T-helper 1 cell treated with Interleukin-12 subunit alpha and Interleukin-12 subunit beta and Interleukin-4 antibody, amounts not matched to agents 30 μg/mL and 1 μg/mL, for 36 hours (primary cell): ENCODE results near the gene RPL18A.

Source experiments
- H3K27ac Mint-ChIP-seq: one replicate; pipeline ENCODE4 v1.8.0; 2021; ENCODE audit warnings: mild to moderate bottlenecking, mixed read lengths
- H3K27me3 Mint-ChIP-seq: one replicate; pipeline ENCODE4 v1.8.0; 2021; ENCODE audit warnings: low read depth, mixed read lengths
- H3K36me3 Mint-ChIP-seq: one replicate; pipeline ENCODE4 v1.8.0; 2021; ENCODE audit warnings: low read depth, mixed read lengths
- H3K4me1 Mint-ChIP-seq: one replicate; pipeline ENCODE4 v1.8.0; 2021; ENCODE audit warnings: low read depth, mixed read lengths
- H3K4me3 Mint-ChIP-seq: one replicate; pipeline ENCODE4 v1.8.0; 2021; ENCODE audit warnings: mild to moderate bottlenecking, moderate library complexity, mixed read lengths
- H3K9me3 Mint-ChIP-seq: one replicate; pipeline ENCODE4 v1.8.0; 2021; ENCODE audit warnings: mixed read lengths

RPL18A gene

DNA sequence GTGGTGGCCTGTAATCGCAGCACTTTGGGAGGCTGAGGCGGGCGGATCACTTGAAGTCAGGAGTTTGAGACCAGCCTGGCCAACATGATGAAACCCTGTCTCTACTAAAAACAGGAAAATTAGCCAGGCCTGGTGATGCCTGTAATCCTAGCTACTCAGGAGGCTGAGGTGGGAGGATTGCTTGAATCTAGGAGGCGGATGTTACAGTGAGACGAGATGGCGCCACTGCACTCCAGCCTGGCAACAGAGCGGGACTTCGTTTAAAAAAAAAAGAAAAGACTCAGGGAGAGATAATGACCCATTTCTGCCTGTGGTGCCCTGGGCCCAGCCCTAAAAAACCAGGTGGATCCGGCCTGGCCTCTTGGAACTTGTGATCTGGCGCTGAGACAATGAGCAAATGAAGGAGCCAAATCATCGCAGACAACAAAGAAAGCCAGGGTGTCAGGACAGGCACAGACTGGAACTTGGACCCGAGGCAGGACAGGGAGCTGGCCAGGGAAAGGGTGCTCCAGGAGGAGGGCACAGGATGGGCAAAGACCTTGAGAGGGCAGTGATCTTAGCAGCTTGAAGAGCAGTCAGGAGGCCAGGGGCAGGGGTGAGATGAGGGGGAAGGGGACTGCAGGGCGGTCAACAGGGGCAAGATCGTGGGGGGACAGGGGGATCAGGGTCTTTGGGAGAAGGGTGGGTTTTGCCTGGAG lies 11.0 kb upstream of the RPL18A start:
- peaks cover 33% of the 10 kb centered on the region for H3K36me3 Mint-ChIP-seq
- H3K27ac Mint-ChIP-seq = peak overlapping the region; percentile 91
- H3K9me3 Mint-ChIP-seq = peaks cover 4% of the 10 kb centered on the region
- H3K27me3 Mint-ChIP-seq = no peaks in the 10 kb centered on the region
- H3K4me3 Mint-ChIP-seq = peak overlapping the region; percentile 93
- peaks cover 53% of the 10 kb centered on the region for H3K4me1 Mint-ChIP-seq

DNA sequence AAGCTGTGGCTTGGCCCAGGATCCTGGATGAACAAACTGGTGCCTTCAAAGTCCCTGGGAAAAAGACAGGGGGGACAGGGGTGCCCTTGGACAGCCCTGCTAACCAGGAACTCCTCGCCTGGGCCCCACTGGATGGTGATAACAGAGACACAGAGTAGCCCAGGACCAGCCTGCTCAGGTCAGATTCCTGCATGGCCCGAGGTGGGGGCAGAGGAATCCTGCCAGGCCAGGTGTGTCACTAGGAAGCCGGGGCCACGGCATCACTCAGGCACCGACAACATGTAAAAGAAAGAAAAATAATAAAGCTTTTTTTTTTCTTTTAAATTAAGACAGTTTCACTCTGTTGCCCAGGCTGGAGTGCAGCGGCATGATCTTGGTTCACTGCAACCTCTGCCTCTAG lies 5.6 kb upstream of the RPL18A start:
- Mint-ChIP-seq H3K36me3 (peaks cover 7% of the 10 kb centered on the region), H3K9me3 (peaks cover 4% of the 10 kb centered on the region), H3K4me3 (no peak overlapping the region), H3K27me3 (no peaks in the 10 kb centered on the region), H3K4me1 (peaks cover 32% of the 10 kb centered on the region), H3K27ac (no peak overlapping the region)

DNA sequence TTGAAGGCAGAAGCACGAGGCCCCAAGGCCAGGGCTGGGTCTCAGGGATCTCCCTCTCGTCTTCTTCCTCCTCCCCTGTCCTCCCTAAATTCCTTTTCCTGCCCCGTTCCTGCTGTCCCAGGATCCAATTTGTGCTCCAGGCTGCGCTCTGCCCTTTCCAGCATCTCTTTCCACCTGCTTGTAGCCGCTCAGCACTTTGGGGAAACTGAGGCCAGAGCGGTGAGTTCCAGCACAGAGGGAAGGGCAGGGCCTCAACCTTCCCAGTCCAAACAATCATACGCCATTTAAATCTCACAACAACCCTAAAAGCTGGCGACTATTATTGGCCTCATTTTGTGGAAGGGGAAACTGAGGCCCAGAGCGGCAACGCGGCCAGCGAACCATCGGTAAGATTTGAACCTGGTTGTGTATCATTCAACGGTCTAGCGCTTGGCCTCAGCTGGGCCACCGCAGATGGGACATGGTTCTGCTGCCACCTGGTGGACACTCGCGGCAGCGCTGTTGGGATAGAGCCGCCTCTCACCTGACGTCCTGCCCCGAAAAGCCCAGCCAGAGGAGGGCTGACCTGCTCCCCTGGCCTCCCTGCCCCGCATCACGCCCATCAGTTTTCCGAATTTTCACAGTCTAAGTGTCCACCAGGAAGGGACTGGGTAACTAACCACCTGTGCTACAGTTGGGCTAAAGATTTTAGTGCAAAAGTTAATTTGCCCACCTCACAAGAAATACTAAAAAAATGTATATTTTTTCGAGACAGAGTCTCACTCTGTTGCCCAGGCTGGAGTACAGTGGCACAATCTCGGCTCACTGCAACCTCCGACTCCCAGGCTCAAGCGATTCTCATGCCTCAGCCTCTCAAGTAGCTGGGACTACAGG lies 4.2 kb upstream of the RPL18A start:
- Mint-ChIP-seq H3K4me1 (peaks cover 23% of the 10 kb centered on the region), H3K27ac (no peak overlapping the region), H3K36me3 (peaks cover 16% of the 10 kb centered on the region), H3K27me3 (no peaks in the 10 kb centered on the region), H3K4me3 (no peak overlapping the region), H3K9me3 (peaks cover 4% of the 10 kb centered on the region)

DNA sequence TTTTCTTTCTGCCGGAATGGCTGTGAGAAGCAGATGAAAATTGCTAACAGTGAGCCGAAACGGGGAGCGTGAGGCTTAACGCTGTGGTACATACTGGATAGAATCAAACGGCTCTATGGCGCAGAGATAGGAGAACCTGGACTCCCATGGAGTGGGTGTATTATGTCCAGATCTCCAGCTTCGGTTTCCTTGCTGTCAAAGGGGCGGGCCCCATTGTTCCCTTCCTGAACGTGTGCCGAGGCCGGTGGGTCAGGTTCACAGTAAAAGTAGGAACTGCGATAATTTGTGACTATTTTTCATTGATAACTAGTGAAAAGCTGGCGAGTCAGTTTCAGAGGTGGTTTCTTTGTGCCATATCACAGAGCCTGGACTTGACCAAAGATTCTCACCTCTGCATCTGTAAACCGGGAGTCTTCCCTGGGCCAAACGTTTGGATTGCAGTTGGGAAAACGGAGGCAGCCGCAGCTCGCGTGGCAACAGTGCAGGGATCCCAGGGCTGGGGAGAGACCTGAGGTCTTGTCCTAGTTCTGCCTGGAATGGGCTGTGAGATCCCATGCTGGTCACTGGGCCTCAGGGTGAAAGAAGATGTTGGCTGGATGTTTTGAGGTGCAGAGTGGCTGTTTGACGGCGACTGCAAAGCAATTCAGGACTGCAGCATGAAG lies 752 bp downstream of the RPL18A start:
- Mint-ChIP-seq H3K9me3 (no peaks in the 10 kb centered on the region), H3K27ac (peak overlapping the region; percentile 96), H3K27me3 (no peaks in the 10 kb centered on the region), H3K4me1 (peaks cover 20% of the 10 kb centered on the region), H3K4me3 (peak overlapping the region; percentile 99), H3K36me3 (peaks cover 40% of the 10 kb centered on the region)

DNA sequence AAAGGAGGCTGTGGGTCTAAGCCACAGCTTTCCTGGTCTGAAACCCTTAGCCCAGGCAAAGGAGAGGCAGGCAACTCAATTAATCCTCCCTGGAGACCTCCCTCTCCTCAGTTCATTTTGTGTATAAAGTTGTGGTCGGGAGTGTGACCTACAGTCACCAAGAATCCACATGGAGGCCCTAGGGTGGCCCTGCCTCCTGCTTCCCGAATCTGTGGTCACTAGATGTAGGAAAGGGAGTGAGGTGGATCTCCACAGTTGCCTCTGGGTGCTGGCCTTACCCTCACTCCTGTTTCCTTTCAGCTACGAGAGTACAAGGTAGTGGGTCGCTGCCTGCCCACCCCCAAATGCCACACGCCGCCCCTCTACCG lies 1.3 kb downstream of the RPL18A start:
- peaks cover 40% of the 10 kb centered on the region for H3K36me3 Mint-ChIP-seq
- no peaks in the 10 kb centered on the region for H3K27me3 Mint-ChIP-seq
- peak overlapping the region; percentile 99 for H3K4me3 Mint-ChIP-seq
- peak overlapping the region; percentile 96 for H3K27ac Mint-ChIP-seq
- no peaks in the 10 kb centered on the region for H3K9me3 Mint-ChIP-seq
- peaks cover 17% of the 10 kb centered on the region for H3K4me1 Mint-ChIP-seq

DNA sequence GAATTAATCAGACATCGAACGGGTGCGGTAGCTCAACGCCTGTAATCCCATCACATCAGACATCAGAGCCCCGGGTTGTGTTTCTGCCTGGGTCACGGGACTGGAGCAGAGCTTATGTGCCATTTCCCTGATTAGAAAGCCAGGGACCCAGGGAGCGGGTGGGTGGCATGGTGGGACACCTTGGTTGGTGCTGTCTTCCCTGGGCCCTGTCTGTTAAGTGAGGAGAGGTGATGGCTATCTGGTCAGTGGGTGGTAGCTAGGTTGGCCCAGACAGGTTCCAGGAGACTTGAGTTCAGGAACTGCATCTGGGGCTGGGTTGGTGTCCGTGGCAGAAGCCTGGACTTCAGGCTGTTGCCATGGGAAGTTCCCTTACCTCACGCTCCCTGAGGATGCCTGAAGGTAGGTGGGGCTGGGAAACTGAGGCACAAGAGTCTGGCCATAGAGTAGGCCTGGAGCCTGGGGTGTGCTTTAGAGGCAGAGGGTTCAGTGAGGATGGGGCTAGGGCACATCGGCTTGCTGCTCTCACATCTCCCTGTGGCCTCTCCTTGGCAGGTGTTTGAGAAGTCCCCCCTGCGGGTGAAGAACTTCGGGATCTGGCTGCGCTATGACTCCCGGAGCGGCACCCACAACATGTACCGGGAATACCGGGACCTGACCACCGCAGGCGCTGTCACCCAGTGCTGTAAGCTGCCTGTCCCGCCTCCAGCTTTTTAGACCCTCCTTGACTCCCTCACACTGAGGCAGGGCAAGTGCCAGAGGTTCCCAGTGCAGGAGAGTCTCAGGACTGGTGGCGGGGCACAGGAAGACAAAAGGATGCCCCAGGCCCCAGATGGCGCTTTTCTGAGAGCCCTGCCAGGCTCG lies 2.1 kb downstream of the RPL18A start:
- H3K27ac Mint-ChIP-seq = peak overlapping the region; percentile 96
- H3K4me1 Mint-ChIP-seq = peaks cover 17% of the 10 kb centered on the region
- peak overlapping the region; percentile 99 for H3K4me3 Mint-ChIP-seq
- H3K27me3 Mint-ChIP-seq = no peaks in the 10 kb centered on the region
- peaks cover 40% of the 10 kb centered on the region for H3K36me3 Mint-ChIP-seq
- no peaks in the 10 kb centered on the region for H3K9me3 Mint-ChIP-seq

DNA sequence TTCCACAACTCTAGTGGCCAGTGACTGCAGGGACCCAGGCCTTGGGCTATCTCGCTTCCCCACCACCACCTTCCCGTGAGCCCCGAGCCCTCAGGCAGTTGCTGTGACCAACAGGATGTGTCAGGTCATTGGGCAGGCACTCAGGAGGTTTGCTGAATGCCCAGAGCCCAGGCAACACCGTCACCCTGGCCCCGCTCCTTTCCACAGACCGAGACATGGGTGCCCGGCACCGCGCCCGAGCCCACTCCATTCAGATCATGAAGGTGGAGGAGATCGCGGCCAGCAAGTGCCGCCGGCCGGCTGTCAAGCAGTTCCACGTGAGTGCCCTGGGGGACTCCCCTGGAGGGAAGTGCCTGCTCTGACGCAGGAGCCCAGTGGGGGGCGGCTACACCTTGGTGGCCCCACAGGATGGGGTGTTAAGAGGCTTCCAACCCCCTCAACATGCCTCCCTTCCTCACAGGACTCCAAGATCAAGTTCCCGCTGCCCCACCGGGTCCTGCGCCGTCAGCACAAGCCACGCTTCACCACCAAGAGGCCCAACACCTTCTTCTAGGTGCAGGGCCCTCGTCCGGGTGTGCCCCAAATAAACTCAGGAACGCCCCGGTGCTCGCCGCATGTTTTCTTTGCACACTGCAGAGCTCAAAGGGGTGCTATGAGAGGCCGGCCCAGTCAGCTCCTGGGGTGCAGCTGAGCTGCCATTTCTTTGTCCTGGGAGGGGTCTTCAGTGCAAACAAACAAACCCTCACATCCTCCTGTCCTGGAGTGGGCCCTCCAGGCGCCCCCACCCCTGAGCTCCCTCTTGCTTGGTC lies 3.2 kb downstream of the RPL18A start:
- no peaks in the 10 kb centered on the region for H3K27me3 Mint-ChIP-seq
- H3K9me3 Mint-ChIP-seq = no peaks in the 10 kb centered on the region
- H3K36me3 Mint-ChIP-seq = peaks cover 40% of the 10 kb centered on the region
- H3K4me3 Mint-ChIP-seq = peak overlapping the region; percentile 28
- H3K27ac Mint-ChIP-seq = no peak overlapping the region
- H3K4me1 Mint-ChIP-seq = peaks cover 17% of the 10 kb centered on the region

DNA sequence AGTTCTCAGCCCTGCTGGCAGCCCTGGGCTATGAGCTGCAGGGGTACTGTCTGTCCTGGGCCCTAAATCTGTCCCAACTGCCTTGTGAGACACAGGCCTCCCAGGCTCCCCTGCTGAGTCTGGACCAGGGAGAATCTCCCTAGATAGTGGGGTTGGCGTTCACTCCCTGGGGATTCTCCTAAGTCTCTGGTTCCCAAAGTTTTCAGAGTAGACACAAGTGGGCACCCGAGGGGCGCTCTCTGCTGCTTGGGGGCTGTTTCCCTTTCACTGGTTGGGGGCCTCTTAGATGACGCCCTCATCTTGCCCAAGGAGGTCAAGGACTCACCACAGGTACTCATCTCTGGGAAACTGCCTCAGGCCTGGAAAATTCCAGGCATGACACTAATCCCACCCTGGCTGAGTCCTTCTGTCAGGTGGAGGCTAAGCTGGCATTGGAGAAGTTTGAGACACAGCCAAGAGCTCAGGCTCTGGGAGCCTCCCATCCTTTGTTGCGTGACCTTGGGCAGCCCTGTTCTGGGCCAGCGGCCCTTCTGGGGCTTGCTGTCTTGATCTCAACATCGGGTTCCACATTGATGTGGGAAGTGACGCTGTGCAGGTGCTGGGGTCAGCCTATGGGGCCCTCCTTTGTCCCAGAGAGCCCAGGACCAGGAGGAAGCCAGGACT lies 3.9 kb downstream of the RPL18A start:
- Mint-ChIP-seq H3K27me3 (no peaks in the 10 kb centered on the region), H3K4me1 (peaks cover 17% of the 10 kb centered on the region), H3K36me3 (peaks cover 40% of the 10 kb centered on the region), H3K4me3 (no peak overlapping the region), H3K27ac (peak overlapping the region; percentile 41), H3K9me3 (no peaks in the 10 kb centered on the region)

DNA sequence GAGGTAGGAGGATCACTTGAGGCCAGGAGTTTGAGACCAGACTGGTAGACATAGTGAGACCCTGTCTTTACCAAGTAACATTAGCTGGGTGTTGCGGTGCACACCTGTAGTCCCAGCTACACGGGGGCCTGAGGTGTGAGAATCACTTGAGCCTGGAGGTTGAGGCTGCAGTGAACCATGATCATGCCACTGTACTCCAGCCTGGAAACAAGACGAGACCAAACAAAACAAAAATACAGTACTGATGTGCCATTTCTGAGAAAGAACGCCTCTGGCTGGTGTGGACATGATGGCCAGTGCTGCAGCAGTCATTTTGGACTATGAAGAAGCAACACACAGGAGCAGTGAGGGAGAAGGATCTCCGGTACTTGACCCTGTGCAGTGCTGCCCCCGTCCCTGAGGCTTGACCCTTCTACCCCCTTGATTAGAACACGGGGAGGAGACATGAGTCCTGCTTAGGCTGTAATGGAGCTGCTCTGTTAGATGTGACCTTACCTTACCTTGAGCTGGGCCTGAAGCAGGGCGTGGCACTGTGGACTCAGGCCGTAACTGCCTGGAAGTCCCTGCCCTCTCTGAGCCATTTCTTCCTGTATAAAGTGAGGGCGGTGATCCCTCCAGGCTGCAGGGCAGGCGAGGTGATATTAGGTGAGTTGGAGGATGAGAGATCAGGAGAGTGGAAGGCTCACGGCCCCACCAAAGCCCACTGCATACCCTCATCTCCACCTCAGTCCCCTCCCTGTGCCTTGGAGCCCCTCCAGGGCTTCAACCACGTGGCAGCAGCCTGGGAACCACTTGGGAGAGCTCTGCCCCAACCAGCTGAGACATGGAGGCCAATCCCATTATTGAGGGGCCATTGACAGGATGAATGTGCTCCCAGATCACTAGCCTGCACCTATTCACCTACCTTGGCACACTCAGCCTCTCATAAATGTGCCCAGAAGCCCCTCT lies 5.9 kb downstream of the RPL18A start:
- no peak overlapping the region for H3K4me3 Mint-ChIP-seq
- peaks cover 31% of the 10 kb centered on the region for H3K36me3 Mint-ChIP-seq
- H3K4me1 Mint-ChIP-seq = peaks cover 13% of the 10 kb centered on the region
- H3K27me3 Mint-ChIP-seq = no peaks in the 10 kb centered on the region
- no peaks in the 10 kb centered on the region for H3K9me3 Mint-ChIP-seq
- H3K27ac Mint-ChIP-seq = peak overlapping the region; percentile 31

DNA sequence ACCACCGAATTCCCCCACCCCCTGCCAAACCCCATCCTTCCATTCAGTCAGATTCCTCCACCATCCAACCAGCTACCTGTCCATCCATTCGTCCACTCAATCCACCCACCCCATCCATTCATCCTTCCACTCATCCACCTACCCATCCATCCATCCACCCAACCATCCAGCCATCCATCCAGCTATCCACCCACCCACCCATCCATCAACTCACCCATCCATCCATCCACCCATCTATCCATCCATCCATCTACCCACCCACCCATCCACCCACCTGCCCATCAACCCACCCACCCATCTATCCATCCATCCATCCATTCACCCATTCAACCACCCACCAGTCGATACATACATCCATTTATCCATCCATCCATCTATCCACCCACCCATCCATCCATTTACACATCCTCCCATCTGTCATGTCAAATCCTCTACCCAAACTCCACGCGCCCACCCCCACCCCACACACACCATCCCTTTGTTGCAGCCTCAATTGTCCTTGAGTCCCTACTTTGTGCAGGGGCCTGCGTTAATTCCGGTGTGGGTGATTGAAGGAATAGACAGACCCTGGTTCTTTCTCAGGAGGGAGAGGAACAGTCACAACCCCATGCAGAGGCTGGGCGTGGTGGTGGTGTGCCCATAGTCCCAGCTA lies 6.7 kb downstream of the RPL18A start:
- Mint-ChIP-seq H3K4me1 (peaks cover 6% of the 10 kb centered on the region), H3K27me3 (no peaks in the 10 kb centered on the region), H3K9me3 (no peaks in the 10 kb centered on the region), H3K4me3 (no peak overlapping the region), H3K27ac (peak overlapping the region; percentile 31), H3K36me3 (peaks cover 23% of the 10 kb centered on the region)

DNA sequence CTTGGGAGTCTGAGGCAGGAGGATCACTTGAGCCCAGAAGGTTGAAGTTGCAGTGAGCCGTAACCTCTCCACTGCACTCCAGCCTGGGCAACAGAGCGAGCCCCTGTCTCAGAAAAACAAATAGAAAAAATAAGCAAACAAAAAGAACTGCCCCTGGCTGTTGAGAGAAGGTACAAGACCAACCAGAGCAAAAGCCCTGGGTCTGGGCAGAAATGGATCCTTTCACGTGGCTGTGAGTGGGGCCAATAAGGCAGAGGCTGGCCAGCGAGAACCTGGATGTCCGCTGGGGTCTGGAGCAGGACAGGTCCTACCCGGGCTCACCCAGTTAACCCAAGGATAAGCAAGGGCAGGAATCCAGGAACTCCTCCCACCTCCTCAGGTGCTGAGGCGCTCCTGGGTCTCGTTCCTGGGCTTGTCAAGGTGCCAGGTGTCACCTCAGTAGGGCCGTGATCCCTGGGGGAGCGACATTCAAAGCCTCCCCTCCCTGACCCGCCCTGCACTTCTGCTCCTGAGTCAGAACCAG lies 7.3 kb downstream of the RPL18A start:
- Mint-ChIP-seq H3K4me3 (no peak overlapping the region), H3K36me3 (peaks cover 17% of the 10 kb centered on the region), H3K9me3 (no peaks in the 10 kb centered on the region), H3K4me1 (peaks cover 5% of the 10 kb centered on the region), H3K27ac (no peak overlapping the region), H3K27me3 (no peaks in the 10 kb centered on the region)

DNA sequence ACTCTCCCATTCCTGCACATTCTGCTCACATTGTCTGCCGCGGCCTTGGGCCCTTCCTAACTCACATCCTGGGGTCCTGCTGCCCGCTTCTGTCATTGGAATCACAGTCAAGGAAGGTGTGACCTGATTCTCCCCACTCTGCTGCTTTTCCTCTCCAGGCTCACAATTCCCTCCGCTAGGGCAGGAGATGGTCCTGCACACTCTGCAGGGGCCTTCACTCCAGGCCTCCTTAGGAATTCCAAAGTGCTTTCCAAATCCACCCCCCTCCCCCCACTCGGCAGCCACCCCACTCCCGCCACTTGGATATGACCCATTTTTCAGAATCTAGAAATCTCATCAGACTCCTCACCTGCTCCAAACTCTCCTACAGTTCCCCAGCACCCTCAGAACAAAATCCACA lies 9.0 kb downstream of the RPL18A start:
- no peak overlapping the region for H3K27ac Mint-ChIP-seq
- no peaks in the 10 kb centered on the region for H3K27me3 Mint-ChIP-seq
- no peak overlapping the region for H3K4me3 Mint-ChIP-seq
- H3K4me1 Mint-ChIP-seq = peaks cover 5% of the 10 kb centered on the region
- no peaks in the 10 kb centered on the region for H3K9me3 Mint-ChIP-seq
- peaks cover 5% of the 10 kb centered on the region for H3K36me3 Mint-ChIP-seq
